RWPE1 (cell line): Measurements from ENCODE around the gene COPG2.

Source experiments
- CTCF ChIA-PET: fragments of 350-600 bp; sonication (Branson Sonifier 250); formaldehyde crosslinking; extraction: SDS; loops from one replicate; lab custom pipeline; 2021; lab: Yijun Ruan, JAX
- POLR2A ChIA-PET: fragments of 400-600 bp; formaldehyde crosslinking; extraction: SDS; loops from one replicate; lab custom pipeline; 2020; ENCODE audit warnings: antibody characterized with exemption; ENCODE audit not compliant: low non-redundant PET; lab: Yijun Ruan, JAX
- DNase-seq: peaks from one replicate; pipeline ENCODE4 v3.0.0; 2012; ENCODE audit warnings: low spot score
- H3K27ac ChIP-seq: fragments of 450-650 bp; 2 replicates; pipeline ENCODE4 v1.5.1; 2017
- CTCF ChIP-seq: fragments of 450-650 bp; conservative IDR thresholded peaks from 2 replicates; pipeline ENCODE4 v1.5.1; 2017; ENCODE audit warnings: low read depth, mild to moderate bottlenecking

COPG2 gene

DNA sequence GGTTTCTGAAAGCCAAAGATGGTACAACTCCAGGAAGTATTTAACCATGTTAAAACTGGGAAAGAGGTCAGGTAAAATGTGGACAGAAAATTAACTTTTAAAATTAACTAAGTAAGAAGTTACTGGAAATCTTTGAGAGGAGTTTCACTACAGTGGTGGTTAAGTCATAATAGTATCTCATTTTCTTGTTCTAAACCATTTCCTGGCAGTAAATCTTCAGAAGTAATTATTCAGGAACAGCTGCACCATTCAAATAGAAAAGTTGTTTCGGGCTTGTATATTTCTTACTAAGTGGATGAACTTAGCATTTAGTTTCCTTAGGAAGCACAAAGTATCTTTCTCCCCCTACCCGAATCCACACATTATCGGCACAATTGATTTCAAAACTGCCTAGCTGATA, 27.1 kb downstream of the COPG2 start:
- CTCF ChIA-PET, result no interaction called here
- TF ChIP-seq CTCF, result no peak
- DNase-seq, result no peak
- POLR2A ChIA-PET, result no interaction called here
- H3K27ac ChIP-seq, result no peak overlapping the region

DNA sequence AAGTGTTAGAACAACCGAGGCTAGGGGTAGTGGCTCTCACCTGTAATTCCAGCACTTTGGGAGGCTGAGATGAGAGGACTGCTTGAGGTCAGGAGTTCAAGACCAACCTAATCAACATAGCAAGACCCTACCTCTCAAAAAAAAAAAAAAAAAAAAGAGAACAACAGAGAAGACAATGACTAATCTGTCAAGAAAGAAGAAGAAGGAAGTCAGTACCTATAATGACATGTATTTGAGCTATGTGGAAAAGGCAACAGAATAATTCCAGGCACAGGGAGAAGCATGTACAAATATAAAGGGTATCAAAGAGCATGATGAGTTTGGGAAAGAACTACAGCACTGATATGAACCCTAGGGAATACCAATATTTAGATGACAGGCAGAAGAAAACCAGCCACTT, 27.5 kb downstream of the COPG2 start:
- ChIA-PET CTCF (no interaction called here), POLR2A (no interaction called here)
- TF ChIP-seq CTCF, result no peak
- no peak overlapping the region for H3K27ac ChIP-seq
- DNase-seq, result no peak

DNA sequence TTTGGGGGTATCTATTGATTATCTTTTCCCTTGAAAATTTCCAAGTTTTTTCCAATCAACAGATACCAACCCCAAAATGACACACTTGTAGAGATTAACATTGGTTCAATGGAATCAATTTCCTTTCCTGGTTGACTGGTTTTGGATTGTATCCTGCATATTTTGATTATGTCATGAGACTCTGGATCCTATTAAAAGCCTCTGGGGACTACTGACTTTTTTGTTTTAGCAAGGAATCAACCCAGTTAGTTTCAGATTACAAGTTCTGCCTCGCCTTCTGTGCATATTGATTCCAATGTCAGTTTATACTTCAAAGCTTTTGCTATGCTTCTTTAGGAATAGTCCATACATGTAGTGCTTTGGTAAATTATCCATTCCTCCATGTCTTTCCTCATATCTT, 29.2 kb downstream of the COPG2 start:
- H3K27ac ChIP-seq, result no peak overlapping the region
- ChIA-PET CTCF (no interaction called here), POLR2A (no interaction called here)
- no peak for TF ChIP-seq CTCF
- DNase-seq, result no peak

- no peak overlapping the region for H3K27ac ChIP-seq
- no peak for TF ChIP-seq CTCF
- CTCF ChIA-PET, result no interaction called here
- POLR2A ChIA-PET, result no interaction called here
- peak; percentile 24 for DNase-seq
Measured at GRCh38 chr7:130632111-130632510, 36.4 kb downstream of the COPG2 start.

GRCh38 chr7:130628901-130629300, 39.6 kb downstream of the COPG2 start:
- no peak for DNase-seq
- CTCF ChIA-PET, result no interaction called here

GRCh38 chr7:130627775-130628174, 40.8 kb downstream of the COPG2 start:
- DNase-seq, result no peak
- no peak for TF ChIP-seq CTCF
- POLR2A ChIA-PET, result no interaction called here
- no peak overlapping the region for H3K27ac ChIP-seq
- CTCF ChIA-PET, result no interaction called here

More at GRCh38 chr7:130628901-130629300, 39.6 kb downstream of the COPG2 start:
- no peak for TF ChIP-seq CTCF
- no peak overlapping the region for H3K27ac ChIP-seq
- POLR2A ChIA-PET, result no interaction called here

DNA sequence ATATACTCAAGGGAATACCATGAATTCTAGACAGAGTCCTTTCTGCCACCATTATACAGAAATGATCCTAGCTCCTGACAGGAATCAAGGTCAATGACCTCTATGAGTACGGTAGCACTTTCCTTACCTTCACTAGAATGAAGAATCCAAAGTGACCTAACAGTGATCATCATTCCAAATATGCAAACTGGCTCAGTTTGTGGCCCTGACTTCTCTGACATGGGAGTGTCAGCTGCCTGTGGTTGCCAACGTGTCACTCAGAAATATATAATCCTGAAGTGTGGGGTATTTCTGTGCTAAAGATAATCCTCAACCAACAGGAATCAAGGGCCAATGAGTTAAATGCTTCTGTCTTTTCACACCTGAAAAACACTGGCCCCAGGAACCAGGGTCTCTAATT, 45.7 kb downstream of the COPG2 start:
- ChIA-PET CTCF (no interaction called here), POLR2A (no interaction called here)
- H3K27ac ChIP-seq, result no peak overlapping the region
- TF ChIP-seq CTCF, result no peak
- DNase-seq, result no peak
